ENCODE results near the gene MYBPHL.
"Not testable (repeated sequence)": the region's sequence is repeated elsewhere in the genome, so short reads cannot be mapped to it uniquely, and the experiment has no call there.

MYBPHL gene, protein sequence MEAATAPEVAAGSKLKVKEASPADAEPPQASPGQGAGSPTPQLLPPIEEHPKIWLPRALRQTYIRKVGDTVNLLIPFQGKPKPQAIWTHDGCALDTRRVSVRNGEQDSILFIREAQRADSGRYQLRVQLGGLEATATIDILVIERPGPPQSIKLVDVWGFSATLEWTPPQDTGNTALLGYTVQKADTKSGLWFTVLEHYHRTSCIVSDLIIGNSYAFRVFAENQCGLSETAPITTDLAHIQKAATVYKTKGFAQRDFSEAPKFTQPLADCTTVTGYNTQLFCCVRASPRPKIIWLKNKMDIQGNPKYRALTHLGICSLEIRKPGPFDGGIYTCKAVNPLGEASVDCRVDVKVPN

DNA sequence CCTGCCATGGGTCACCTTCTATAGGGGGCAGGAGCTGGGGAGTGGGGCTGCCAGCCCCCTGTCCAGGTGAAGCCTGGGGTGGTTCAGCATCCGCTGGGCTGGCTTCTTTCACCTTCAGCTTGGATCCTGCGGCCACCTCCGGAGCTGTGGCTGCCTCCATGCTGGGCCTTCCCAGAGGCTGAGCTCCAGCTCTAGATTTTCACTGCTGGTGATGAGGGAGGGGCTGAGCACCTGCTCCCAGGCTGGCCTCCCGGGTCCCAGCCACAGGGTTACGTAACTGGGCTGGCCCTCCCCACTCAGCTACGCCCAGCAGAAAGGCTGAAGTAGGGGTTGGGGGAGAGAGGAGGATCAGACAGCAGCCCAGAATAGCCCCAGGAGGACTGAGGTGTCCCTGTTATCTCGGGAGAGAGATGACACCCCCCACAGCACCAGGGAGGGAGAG is at the start of gene MYBPHL:
Gene MYBPHL (minus strand): TSS at position 180 of the 442 bp plus-strand sequence. CDS start 20 bp downstream, at position 160.
- no peak for DNase-seq

DNA sequence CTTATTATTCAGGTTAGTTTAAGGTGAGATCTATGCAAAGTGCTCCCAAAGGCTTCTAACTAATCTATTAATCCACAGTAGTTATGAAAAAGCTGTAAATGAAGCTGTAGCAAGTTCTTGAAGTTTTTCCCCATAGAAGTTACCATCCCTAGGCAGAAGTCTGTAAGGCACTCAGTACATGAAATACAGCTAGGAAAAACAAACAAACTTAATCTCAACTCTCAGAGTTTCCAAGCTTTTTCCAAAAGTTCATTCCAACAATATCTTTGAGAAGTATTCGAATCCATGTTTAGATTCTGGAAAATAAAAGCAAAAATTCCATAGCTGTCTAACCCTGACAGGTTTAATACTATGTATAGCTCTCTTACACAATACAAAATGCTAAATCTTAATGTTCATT is 49.7 kb upstream of the MYBPHL start:
- no peak for DNase-seq

DNA sequence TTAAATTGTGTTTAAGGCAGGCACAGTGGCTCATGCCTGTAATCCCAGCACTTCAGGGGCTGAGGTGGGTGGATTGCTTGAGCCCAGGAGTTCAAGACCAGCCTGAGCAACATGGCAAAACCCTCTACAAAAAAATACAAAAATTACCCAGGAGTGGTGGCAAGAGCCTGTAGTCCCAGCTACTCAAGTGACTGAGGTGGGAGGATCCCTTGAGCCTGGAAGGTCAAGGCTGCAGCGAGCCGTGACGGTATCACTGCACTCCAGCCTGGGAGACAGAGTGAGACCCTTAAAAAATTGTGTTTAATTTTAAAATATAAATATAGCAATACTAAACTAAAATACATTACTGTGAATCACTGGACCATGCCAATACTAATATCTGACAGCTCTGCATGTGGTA is 48.1 kb upstream of the MYBPHL start:
- no peak for DNase-seq

DNA sequence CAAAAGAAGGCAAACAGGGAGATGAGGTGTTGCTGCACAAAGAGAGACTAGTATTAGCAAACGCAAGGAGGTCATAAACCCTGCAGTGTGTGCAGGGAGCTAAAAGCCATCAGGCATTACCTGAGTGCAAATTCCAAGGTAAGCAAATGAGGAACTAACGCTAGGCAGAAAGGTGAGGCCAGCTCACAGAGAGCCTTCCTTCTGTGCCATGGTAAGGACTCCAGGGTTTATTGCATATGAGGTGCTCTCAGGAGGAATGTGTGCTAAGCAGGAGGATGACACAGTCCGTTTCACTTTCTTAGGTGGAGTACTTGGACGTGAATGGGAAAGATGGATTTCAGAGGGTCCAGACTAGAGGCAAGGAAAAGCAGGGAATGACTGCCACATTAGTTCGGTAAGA is 44.6 kb upstream of the MYBPHL start:
- no peak for DNase-seq

DNA sequence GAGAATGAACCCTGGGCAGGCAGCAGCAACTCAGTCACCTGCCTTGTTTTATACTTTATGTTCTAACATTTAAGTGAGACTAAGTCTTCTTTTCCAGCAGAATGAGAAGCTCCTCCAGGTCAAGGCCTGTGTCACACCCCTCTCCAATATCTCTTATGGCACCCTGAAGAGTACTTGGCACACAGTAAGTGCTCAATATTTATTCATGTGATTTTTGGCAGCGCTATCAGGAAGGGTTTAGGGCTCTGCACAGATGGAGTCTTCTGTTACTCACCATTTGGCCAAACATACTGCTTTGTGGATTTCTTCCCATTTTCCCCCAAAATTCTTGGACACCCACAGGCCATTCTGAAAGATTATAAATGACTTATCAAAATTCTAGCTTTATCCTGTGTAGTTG is 43.8 kb upstream of the MYBPHL start:
- DNase-seq: no peak

DNA sequence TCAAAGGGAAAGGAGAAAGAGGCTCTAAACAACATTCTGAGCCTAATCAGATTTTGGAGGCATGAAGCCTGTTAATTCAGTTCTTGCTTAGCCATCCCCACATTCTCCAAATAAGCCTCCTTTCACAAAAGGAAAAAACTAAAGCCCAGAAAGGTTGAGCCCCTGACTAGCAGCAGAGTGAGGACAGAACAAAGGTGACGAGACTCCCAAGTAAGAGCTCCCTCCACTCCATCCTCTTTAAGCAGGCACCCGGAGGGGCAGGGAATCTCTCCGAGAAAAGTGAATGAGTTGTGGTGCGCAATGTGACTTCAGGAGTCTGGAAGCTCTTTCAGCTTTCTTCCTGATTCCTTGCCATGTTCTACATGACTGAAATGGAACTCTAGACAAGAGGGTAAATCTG is 43.4 kb upstream of the MYBPHL start:
- DNase-seq: no peak

DNA sequence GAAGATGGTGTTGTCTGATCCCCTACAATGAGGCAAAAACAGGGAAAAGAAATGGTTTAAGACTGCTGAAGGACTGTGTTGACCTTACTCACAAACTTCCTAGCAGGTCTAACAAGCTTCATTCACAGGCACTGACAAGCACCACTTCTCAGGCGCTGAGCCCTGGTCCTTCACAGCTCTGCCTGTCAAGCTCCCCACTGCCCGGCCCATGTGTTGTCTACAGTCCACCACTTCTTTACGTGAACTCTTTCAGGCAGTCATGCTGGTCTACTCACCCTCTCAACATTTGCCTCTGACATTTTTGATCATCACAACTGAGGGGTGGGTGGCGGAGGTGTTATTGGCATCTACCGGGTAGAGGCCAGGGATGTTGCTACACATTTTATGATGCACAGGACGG is 40.7 kb upstream of the MYBPHL start:
- DNase-seq: no peak

DNA sequence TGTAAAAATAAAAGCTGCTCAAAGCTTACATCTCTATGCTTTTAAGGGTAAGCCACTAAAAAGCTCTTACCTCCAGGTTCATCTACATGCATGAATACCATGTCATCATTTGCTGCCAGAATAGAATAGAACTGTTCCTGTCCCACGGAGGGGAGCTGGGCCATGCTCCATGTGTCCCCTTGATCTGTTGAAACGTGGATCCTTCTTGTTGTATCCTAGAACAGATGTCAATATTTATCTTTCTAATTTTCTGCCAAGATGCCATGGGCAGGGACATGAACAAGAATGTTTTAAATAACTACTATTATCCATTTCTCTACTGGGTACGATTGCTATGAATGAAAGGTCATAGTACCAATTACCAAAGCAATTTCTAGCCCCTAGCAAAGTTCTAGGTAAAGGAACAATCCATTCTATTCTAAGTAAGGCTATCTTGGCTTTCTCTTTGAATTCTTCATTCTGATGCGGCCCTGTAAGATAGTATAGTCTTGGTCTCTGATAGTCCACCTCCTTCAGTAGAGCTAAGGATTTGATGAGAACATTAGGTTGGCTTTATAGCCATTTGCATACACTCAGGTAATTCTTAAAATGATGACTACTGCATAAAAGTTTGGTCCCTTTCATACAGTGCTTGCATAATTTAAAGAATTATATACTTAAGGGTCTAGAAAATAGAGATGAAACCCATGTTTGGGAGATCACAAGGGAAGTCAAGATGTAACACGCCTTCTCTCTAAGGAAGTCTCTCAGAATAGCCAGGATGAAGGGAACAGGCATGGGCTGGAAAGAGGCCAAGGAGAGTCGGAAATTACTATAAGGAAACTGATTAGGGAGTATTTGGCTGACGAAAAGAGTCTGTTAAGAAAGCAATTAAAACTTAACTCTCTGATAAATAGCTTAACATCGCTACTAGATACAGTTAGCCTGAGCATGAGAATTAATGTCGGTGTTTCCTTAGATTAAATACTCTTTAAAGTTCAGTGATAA is 35.4 kb upstream of the MYBPHL start:
- DNase-seq: no peak

DNA sequence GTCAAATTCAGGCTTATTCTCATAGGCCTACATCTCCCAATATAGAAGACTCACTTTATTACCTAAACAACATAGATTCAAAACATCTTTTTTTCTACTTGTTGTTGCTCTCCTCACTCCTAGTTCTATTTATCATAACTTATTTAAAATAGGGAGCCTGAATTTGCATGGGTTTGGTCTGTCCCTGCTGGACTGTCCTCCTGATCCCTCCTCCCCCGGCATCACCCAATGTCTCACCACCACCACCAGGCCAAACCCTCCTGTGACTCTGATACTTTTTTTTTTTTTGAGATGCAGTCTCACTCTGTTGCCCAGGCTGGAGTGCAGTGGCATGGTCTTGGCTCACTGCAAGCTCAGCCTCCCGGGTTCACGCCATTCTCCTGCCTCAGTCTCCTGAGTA is 31.8 kb upstream of the MYBPHL start:
- DNase-seq: no peak

DNA sequence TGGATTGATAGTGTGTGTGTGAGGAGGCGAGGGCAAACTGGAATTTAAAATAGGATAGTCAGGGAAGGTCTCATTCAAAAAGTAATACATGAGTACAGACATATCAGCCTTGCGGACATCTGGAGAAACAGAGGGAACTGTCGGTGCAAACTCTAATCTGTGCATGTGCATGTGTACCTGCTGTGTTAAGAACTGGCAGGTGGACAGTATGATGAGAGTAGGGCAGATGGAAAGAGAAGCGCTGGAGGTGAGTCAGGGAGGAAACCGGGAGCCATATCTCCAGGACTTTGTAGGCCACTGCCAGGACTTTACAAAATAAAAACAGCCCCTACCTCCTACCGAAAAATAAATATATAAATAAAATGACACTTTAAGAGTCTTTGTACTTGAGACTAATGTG is 31.3 kb upstream of the MYBPHL start:
- DNase-seq: no peak

DNA sequence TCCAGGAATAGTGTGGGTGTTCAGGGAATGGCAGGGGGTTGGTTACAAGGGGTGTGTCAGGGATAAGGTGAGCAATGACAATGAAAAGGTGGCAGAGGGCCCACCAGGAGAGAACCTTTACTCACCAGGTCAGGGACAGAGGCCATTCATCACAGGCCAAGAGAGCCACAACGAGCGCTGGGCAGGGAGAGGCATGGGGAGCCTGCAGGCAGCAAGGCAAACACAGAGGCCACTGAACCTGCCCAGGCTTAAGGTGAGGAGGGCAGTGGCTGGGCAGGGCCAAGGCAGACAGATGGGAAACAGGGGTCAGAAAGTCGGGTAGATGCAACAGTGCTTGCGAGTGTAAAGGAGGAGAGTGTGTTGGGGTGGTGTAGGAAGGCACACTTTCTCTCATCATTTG is 28.3 kb upstream of the MYBPHL start:
- no peak for DNase-seq

DNA sequence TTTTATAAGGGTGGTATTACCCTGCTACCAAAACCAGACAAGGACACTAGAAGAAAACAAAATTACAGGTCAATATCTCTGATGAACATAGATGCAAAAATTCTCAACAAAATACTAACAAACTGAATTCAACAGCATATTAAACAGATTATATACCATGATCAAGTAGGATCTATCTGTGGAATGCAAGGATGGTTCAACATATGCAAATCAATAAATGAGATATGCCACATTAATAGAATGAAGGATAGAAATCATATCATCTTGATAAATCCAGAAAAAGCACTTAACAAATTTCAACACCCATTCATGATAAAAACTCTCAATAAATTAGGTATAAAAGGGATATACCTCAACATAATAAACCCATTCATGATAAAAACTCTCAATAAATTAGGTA is 24.3 kb upstream of the MYBPHL start:
- no peak for DNase-seq

DNA sequence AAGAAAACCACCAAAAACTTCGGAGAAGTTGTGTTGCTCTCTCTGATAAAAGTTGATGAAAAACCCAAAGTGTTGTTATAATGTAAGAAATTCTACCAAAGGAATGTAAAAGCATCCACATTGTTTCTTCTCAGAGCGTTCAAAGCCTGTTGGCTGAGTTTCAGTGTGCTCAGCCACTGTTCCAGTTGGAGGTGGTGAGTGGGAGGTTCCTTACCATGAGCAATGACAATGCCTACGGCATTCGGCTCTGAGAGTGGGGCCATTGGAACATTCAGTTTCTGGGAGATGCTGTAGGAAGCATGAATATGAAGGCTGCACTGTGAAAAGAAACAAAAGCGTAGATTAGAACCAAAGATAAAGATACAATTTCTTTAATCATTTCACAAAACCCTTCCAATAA is 20.5 kb upstream of the MYBPHL start:
- no peak for DNase-seq

DNA sequence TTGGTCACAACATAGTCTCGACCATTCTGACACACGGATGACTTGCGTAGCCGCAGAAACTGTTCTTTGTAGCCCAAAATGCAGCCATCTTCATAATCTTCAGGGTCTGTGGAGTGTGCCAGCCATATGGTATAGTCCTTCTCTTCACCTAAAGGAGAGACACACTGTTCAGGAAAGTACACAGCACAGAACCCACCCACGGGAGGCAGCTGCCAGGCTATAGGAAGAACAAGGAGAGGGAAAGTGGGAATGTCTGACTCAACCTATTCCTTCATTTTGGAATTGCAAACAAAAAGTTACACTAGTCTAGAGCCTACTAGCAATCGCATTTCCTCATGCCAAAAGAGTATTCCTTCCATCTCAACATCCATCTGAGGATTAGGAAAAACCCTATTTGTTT is 16.2 kb upstream of the MYBPHL start:
- DNase-seq: no peak

DNA sequence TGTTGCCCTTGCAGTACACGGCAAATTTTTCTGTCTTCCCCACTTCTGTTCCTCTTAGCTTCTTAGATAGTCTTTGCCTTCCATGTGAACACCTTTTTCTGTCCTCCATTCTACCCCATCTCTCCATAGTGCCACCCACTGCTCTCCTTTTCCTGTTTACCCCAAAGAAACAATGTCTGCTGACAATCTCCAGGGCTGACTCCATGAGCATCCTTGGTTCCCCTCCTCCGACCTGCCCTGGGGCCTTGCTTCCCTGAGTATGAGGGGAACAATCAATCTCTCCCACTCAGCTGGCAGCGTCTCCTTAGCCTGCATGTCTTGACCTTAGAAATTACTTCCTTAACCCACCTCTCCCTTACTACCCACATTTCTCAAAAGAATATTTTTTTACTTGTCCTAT is 12.3 kb upstream of the MYBPHL start:
- no peak for DNase-seq

DNA sequence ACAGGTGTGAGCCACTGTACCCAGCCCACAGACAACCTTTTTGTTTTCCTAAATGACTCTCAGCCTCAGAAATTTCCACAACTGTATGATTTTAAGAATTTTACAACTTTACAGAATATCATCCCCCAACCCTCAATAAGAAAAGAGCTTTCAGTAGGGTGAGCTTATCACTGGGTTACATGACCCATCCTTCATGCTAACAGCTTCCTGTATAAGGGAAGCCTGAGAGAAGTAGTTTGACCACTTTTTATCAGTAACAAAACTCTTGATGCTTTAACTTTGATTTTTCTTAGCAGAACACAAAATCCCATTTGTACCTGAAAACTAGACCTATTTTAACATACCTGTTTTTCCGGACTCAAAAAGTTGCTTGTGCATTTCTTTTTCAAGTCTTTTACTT is 9.7 kb upstream of the MYBPHL start:
- no peak for DNase-seq

DNA sequence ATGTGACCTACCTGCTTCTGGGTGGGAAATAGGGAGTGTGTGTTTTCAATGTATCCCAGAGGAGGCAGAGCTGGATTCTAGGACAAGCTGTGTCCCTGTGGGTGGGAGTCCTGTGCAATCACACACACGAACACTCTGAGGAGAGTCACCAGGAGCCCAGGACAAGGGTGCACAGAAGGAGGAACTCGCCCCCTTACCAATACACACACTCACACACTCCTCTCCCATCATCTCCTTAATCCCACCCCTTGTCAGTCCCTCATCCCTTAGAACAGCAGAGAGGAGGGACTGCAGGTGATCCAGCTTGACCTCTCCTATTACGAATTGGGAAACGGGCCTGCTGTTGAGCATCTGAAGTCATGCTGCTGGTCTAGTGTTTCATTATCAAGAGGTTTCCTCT is 8.5 kb upstream of the MYBPHL start:
- no peak for DNase-seq

DNA sequence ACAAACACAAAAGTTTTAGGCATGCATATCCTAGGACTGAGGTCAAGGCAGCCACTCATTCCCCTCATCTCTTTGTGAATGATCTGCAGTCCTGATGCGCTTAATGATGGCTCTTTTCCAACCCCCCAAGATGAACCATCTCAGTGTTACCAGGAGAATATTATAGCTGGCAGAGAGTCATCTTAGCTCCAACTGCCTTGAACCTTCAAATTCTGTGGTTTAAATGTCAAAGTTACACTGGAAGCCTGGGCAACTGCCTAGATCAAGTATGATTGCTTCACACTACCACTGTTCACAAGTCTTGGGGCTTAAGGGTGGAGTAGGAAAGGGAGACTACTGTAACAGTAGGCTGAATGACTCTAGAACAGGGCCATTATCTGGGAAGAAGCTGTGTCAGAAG is 8.0 kb upstream of the MYBPHL start:
- no peak for DNase-seq

DNA sequence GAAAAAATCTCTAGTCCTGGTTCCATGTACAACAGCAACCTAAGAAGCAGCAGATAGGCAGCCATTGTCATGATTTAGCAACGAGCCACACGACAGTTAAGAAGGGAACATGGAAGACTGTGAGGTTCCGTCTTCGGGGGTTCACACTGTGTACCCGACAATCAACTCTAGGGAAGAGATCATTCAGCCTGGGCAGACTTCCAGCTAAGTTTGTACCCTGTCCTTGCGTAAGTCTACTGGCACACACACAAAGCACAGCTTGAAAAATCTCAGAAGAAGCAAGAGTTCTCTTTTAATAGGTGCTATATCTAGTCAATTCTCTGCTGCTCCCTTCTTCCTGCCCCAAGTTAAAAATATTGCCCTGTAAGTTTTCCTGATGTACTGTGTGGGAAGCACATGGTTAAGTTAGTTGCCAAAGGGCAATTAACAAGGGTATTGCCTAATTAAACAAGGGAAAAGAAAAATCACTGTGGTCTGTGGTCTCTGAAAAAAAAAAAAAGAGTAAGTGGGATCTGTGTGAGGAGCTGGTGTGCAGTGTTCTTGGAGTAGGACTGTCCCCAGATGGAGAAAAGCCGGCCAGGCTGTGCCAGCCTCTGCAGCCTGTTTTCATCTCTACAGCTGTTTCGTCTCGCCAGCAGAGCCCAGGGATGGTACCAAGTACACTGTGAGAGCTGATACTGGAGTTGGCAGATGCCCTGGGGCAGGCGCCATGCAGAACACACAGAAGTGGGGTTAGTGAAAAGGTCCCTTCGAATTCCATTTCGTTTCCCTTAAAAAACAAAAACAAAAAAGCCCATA is 6.4 kb upstream of the MYBPHL start:
- DNase-seq: no peak

DNA sequence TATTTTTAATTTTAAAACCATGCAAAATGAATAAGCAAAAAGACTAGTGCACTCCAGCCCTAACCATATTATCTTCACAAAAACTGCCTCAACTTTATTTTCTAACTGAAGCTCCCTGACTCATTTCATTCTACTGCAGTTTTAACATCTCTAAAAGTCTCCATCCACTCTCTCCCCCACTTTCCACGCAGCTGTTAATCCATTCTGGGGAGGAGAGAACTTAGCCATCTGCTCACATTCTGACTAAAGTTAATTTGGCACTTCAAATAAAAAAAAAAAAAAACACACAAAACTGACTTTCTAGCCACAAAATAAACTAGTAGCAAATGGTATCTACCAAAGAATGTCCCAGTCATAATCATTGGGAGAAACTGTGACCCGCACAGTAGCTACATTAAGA is 5.4 kb upstream of the MYBPHL start:
- no peak for DNase-seq

DNA sequence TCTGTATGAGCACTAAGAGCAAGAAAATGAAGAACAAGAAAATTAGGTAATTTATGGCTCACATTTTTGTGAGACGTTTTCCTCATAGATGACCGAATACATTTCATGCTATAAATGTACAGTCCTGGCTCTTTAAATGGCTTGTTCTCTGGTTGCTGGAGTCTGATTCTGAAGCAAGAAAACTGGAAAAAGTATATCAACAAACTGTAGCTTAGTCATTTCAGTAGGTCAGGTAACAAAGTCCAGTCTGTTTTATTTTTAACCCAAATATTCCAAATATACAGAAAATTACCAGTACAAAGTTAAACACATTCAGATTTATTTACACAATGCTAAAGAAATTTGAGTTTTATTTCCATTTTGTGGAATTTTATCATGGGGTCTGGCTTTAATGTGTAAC is 2.5 kb upstream of the MYBPHL start:
- no peak for DNase-seq

DNA sequence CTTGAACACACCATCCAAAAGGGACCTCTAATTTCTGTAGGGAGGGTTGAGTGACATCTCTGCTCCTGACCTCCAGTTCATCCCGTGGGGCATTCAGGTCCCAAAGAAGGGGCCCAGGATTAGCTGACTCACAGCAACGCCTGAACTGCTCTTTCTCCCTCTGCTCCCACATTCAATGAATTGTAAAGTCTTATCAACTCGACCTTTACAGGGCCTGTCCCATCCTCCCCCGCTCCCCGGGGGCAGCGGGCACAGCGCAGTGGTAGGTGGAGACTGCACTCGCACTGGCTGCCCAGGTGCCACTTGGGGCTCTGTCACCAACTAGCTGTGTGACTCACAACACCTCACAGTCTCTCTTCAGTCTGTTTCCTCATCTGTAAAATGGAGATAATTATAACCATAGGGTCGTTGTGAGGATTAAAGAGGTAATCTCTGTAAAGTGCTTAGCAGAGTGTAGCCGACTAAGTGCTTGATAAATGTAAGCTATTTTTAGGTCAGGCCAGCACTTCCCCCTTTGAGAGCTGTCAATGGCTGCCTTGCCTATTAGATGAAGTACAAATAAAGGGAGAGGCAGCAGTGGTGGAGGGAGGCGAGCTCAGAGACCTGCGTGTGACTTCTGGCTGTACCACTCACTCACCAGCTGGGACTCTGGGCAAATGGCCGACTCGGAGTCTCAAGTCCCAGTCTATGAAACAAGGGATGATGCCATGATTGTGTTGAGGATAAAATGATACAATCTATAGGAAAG is 637 bp upstream of the MYBPHL start:
- DNase-seq: no peak

DNA sequence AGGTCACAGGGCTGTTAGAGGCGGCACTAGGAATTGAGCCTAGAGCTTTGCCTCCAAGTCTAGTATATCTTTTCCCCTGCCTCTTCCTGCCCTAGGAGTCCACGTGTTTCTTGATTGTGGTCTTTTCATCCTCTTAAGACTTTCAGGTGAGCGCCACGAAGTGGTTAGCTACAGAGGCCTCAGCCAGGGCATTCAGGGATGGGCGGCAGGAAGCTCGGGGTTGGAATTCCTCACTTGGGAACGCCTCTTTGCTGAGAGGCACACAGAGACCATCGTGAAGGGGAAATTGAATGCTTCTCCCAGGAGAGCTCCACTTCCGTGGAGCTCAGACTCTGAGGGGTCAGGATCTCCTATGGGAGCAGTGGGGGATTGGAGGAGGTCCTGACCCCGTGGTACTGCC is 820 bp downstream of the MYBPHL start:
- not testable (repeated sequence) for DNase-seq
